Epithelial cell of esophagus (primary cell): ENCODE measurements around the gene CACNA1A.

Experiments
- DNase-seq: peaks from one replicate; pipeline ENCODE4 v3.0.0; 2010; ENCODE audit warnings: low read depth
- H3K4me3 ChIP-seq: 2 replicates; pipeline ENCODE4 v1.5.1; 2011; ENCODE audit warnings: mild to moderate bottlenecking, low read length, control low read depth
- TF ChIP-seq, protein P1 (sequence below): IDR thresholded peaks from 2 replicates; pipeline ENCODE4 v1.5.1; 2011; ENCODE audit warnings: low read depth, mild to moderate bottlenecking, low read length, control low read depth, inconsistent platforms; ENCODE audit not compliant: insufficient read depth; ENCODE audit errors: missing control alignments

CACNA1A gene

DNA sequence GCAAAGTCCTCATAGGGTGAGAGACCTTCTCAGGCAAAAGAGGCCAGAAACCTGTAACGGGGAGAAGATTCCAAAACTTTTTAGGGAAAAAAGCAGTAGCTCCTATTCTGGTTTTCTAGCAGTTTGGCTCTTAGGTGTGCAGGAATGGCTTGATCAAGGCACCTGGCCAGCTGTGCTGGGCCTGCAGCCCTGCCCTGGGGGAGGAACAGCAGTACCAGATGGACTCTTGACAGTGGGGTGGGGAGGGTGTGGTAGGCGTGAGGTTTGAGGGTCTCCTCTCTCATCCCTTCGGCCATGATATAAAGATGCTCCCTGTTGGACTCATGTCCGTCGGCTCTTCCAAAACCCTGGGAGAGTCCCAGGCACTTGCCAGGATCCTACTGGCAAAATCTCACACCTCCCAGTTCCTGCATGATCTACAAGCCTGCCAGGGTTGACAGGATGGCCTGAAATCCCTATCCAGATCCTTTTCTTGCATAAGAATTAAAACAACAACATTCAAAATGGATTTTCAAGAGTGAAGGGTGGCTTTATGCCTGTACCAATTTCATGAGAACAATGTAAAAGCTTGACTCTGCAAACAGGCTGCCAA, 235.7 kb downstream of the CACNA1A start:
- TF ChIP-seq, protein P1, sequence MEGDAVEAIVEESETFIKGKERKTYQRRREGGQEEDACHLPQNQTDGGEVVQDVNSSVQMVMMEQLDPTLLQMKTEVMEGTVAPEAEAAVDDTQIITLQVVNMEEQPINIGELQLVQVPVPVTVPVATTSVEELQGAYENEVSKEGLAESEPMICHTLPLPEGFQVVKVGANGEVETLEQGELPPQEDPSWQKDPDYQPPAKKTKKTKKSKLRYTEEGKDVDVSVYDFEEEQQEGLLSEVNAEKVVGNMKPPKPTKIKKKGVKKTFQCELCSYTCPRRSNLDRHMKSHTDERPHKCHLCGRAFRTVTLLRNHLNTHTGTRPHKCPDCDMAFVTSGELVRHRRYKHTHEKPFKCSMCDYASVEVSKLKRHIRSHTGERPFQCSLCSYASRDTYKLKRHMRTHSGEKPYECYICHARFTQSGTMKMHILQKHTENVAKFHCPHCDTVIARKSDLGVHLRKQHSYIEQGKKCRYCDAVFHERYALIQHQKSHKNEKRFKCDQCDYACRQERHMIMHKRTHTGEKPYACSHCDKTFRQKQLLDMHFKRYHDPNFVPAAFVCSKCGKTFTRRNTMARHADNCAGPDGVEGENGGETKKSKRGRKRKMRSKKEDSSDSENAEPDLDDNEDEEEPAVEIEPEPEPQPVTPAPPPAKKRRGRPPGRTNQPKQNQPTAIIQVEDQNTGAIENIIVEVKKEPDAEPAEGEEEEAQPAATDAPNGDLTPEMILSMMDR: no peak
- no peak overlapping the region for H3K4me3 ChIP-seq
- no peak for DNase-seq

DNA sequence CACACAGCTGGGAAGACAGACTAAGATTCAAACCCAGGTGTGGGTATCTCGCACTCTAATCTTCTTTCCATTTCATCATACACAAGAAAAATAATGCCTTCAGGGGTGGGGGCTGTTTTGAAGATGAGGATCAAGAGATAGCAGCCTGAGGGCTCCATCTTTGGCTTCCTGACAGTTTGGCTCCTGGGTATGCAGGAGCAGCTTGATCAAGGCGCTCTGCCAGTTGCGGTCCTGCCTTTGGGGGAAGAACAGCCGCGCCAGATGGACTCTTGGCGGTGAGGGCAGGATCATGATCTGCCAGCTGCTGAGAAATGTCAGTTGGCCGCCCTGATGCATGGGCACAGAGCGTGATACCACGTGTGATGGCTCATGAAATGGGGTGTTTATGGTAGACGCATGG, 236.9 kb downstream of the CACNA1A start:
- DNase-seq: no peak
- no peak overlapping the region for H3K4me3 ChIP-seq
- TF ChIP-seq, protein P1: no peak

DNA sequence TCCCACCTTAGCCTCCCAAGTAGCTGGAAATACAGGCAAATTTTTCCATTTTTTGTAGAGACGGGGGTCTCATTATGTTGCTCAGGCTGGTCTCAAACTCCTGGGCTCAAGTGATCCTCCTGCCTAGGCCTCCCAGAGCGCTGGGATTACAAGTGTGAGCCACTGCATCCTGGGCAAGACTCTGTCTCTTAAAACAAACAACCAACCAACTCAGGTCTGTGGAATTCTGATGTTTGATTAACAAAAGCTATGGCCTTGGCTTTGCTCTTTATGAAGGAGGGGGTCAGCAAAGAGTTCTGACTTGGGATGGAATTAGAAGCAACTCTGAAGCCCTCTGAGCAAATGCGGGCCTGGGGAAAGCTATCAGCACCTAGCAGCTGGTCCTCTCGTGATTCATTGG, 238.4 kb downstream of the CACNA1A start:
- TF ChIP-seq, protein P1: no peak
- DNase-seq: no peak
- no peak overlapping the region for H3K4me3 ChIP-seq

DNA sequence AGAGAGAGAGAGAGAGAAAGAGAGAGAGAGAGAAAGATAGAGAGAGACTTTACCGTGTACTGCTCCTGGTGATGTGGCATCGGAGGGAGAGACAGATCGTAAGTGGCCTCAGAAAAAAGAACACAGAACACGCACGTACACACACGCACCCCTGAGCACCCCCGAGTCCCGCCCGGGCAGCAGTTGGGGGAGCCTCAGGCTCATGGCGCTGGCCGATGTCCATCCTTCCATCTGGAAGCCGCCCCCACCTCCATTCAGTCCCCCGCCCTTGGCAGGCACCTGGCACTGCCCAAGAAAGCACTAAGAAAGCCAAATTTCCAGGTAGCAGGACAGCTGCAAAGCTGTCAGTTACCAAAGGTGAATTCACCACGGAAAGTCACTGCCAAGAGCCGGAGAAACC, 239.1 kb downstream of the CACNA1A start:
- TF ChIP-seq, protein P1: no peak
- no peak overlapping the region for H3K4me3 ChIP-seq

DNA sequence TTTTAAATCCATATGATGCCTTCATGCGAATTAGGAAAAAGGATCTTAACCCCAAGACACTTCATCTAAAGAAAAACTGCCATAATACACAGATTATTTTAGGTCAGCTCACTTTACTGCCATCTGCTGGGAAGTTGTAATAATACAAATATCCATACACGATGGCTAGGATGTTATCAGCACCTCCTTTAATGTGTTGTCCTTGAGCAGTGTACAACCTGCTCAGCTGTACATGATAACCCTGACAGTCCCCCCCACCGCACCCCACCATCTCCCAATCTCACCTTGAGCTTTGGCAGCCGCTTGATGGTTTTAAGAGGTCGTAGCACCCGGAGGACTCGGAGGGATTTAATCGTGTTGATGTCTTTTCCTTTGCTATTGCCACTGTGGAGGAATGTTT, 243.8 kb downstream of the CACNA1A start:
- TF ChIP-seq, protein P1: peak; percentile 45
- DNase-seq: peak; percentile 59
- H3K4me3 ChIP-seq: no peak overlapping the region

More for the DNA sequence above, 239.1 kb downstream of the CACNA1A start:
- DNase-seq: no peak

DNA sequence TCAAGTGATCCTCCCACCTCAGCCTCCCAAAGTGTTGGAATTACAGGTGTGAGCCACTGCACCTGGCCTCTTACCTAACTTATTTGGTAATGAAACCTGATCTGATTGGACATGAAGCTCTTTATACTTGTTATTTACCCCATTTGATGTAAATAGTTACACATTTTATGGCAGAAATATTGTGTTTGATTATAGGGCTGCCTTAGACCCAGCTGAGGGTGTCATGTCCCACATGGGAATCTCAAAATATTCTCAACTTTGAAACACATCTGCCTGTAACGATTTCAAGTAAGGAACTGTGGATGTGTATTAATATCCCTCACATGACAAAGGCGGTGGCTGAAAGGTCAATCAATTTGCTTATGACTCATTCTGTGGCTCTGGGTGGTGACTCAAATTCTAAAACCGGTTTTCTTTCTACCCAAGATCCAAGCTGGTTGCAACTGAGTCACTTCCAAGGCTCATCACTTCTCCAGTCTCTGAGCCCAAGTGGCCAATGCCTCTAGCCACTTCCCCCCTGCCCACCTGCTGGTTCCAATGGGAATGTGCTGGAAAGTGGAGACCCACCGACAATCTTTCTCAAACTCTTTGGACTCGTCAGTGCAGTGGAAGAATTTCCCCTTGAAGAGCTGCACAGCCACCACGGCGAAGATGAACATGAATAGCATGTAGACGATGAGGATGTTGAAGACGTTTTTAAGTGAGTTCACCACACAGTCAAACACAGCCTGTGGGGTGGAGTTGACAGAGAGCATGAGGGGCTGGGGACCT, 245.2 kb downstream of the CACNA1A start:
- no peak overlapping the region for H3K4me3 ChIP-seq
- TF ChIP-seq, protein P1: peak; percentile 6
- DNase-seq: peak; percentile 95
